ENCODE data around the gene TMEM52B.
"Not testable (repeated sequence)": the region's sequence is repeated elsewhere in the genome, so short reads cannot be mapped to it uniquely, and the experiment has no call there.

- TF ChIP-seq POLR2A, CTCF, POLR2AphosphoS5 (IDR thresholded peaks at IDR 0.05): not testable (repeated sequence)
Observed at GRCh38 chr12:10215946-10216345, 37.1 kb downstream of the TMEM52B start.

Data from breast epithelium (tissue), 3 donors.